IgD-negative memory B cell (primary cell): ENCODE results near the gene KDF1. TPM values are rescaled to one million over a fixed set of nuclear protein-coding genes. Genes with fewer than 3 reads are reported as not detected.
"Not testable (repeated sequence)": the region's sequence is repeated elsewhere in the genome, so short reads cannot be mapped to it uniquely, and the experiment has no call there.

ENCODE experiments used
- H3K27ac Mint-ChIP-seq, 3 donors: one replicate each; pipeline ENCODE4 v1.8.0; 2020 to 2022; ENCODE audit warnings: mild to moderate bottlenecking in 3 of 3, mixed read lengths in 3 of 3, moderate library complexity in 1 of 3
- H3K27me3 Mint-ChIP-seq: one replicate; pipeline ENCODE4 v1.8.0; 2021; ENCODE audit warnings: mixed read lengths
- H3K36me3 Mint-ChIP-seq: one replicate; pipeline ENCODE4 v1.8.0; 2020; ENCODE audit warnings: mild to moderate bottlenecking, mixed read lengths
- H3K4me1 Mint-ChIP-seq, 3 donors: one replicate each; pipeline ENCODE4 v1.8.0; 2020 to 2022; ENCODE audit warnings: mixed read lengths in 3 of 3, mild to moderate bottlenecking in 1 of 3
- H3K4me3 Mint-ChIP-seq, 4 donors: one replicate each; pipeline ENCODE4 v1.8.0; 2020 to 2022; ENCODE audit warnings: mild to moderate bottlenecking in 4 of 4, mixed read lengths in 4 of 4, moderate library complexity in 3 of 4
- H3K9me3 Mint-ChIP-seq, 3 donors: one replicate each; pipeline ENCODE4 v1.8.0; 2020 to 2021; ENCODE audit warnings: mixed read lengths in 3 of 3, mild to moderate bottlenecking in 1 of 3
- polyA plus RNA-seq: library from polyadenylated mRNA; unstranded; fragments of 300-500 nt; fragmentation: Illumina TruSeq; gene quantifications from one replicate; pipeline ENCODE4 v1.2.3, GENCODE V29; 2021

Gene KDF1
- polyA plus RNA-seq, 1 donor from 2014 or later: 2.9 TPM

DNA sequence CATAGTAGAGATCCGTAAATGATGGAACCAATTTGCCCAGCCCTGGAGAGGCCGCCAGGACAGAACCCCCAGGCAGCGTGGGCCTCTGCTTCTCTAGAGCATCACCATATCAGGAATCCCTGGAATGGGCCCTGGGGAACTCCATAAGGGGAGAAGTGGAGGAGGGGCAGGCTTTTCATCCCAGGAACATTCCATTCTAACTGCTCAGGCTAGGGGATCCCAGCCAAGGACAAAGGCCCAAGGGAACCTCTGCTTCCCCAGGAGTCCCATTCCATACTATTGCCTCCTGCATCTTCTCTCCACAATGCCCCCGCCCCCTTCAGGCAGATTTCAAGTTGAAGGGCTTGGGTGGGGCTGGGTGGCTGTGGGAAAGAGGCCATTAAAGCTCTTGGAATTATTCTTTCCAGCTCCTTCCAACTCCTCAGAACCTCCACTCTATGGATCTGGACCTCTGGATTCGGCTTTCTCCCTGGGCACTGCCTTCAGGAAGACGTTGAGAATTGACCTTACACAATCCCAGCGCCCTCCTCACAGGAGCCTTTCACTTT lies 39.2 kb upstream of the KDF1 start:
- Mint-ChIP-seq H3K4me1 (peaks cover 16 to 28% (median 17%) of the 10 kb centered on the region in 3 donors), H3K4me3 (no peak overlapping the region), H3K27me3 (peaks cover 14% of the 10 kb centered on the region), H3K36me3 (no peaks in the 10 kb centered on the region), H3K27ac (no peak overlapping the region), H3K9me3 (no peaks in the 10 kb centered on the region)

- no peaks in the 10 kb centered on the region for H3K36me3 Mint-ChIP-seq
- H3K4me3 Mint-ChIP-seq: no peak overlapping the region
- no peak overlapping the region for H3K27ac Mint-ChIP-seq
- H3K4me1 Mint-ChIP-seq: peaks cover 16 to 28% (median 17%) of the 10 kb centered on the region in 3 donors
- no peaks in the 10 kb centered on the region for H3K9me3 Mint-ChIP-seq
- peaks cover 16% of the 10 kb centered on the region for H3K27me3 Mint-ChIP-seq
Measured at GRCh38 chr1:26998429-26999300, 38.4 kb upstream of the KDF1 start.

GRCh38 chr1:26996665-26997064 lies 36.4 kb upstream of the KDF1 start:
- H3K27ac Mint-ChIP-seq: no peak overlapping the region
- no peaks in the 10 kb centered on the region for H3K9me3 Mint-ChIP-seq
- no peaks in the 10 kb centered on the region for H3K36me3 Mint-ChIP-seq
- H3K4me3 Mint-ChIP-seq: no peak overlapping the region
- peaks cover 25% of the 10 kb centered on the region for H3K27me3 Mint-ChIP-seq
- H3K4me1 Mint-ChIP-seq: peaks cover 6 to 22% (median 11%) of the 10 kb centered on the region in 3 donors

GRCh38 chr1:26996024-26996423 lies 35.8 kb upstream of the KDF1 start:
- Mint-ChIP-seq H3K4me1 (peaks cover 4 to 20% (median 9%) of the 10 kb centered on the region in 3 donors), H3K27me3 (peaks cover 29% of the 10 kb centered on the region), H3K36me3 (peaks cover 2% of the 10 kb centered on the region), H3K4me3 (peak overlapping the region in 1 of 4 donors; percentile 77), H3K27ac (no peak overlapping the region), H3K9me3 (no peaks in the 10 kb centered on the region)

- peaks cover 4 to 14% (median 9%) of the 10 kb centered on the region in 3 donors for H3K4me1 Mint-ChIP-seq
- peaks cover 2% of the 10 kb centered on the region for H3K36me3 Mint-ChIP-seq
- H3K9me3 Mint-ChIP-seq: no peaks in the 10 kb centered on the region
- no peak overlapping the region for H3K27ac Mint-ChIP-seq
- H3K4me3 Mint-ChIP-seq: peak overlapping the region; percentile 77 to 95 (median 85)
- H3K27me3 Mint-ChIP-seq: peaks cover 29% of the 10 kb centered on the region
Measured at GRCh38 chr1:26994787-26995517, 34.7 kb upstream of the KDF1 start.

- H3K4me3 Mint-ChIP-seq: peak overlapping the region; percentile 77 to 95 (median 85)
- H3K36me3 Mint-ChIP-seq: peaks cover 2% of the 10 kb centered on the region
- H3K27me3 Mint-ChIP-seq: peaks cover 29% of the 10 kb centered on the region
- peaks cover 4 to 14% (median 9%) of the 10 kb centered on the region in 3 donors for H3K4me1 Mint-ChIP-seq
- H3K27ac Mint-ChIP-seq: no peak overlapping the region
- no peaks in the 10 kb centered on the region for H3K9me3 Mint-ChIP-seq
Measured at GRCh38 chr1:26994020-26994786, 33.9 kb upstream of the KDF1 start.

- Mint-ChIP-seq H3K4me3 (peak within 1 kb of the TSS; percentile 77 to 95 (median 85)), H3K36me3 (peaks cover 2% of the 10 kb centered on the region), H3K27me3 (peaks cover 29% of the 10 kb centered on the region), H3K9me3 (no peaks in the 10 kb centered on the region), H3K4me1 (peaks cover 4 to 14% (median 9%) of the 10 kb centered on the region in 3 donors), H3K27ac (peak within 1 kb of the TSS in 1 of 3 donors; percentile 10)
Measured at GRCh38 chr1:26993237-26994019, 33.2 kb upstream of the KDF1 start, which contains the start of gene TRNP1. Gene TRNP1, plus strand, starts transcription at chr1:26993692. Its CDS starts 95 bp downstream, at chr1:26993787.

GRCh38 chr1:26991310-26992116 lies 31.2 kb upstream of the KDF1 start:
- Mint-ChIP-seq H3K9me3 (no peaks in the 10 kb centered on the region), H3K27me3 (peaks cover 29% of the 10 kb centered on the region), H3K27ac (no peak overlapping the region), H3K4me1 (peaks cover 0 to 6% (median 5%) of the 10 kb centered on the region in 3 donors), H3K4me3 (peak overlapping the region in 2 of 4 donors; percentile 17 to 71), H3K36me3 (peaks cover 2% of the 10 kb centered on the region)

- not testable (repeated sequence) for H3K4me1 Mint-ChIP-seq, H3K36me3 Mint-ChIP-seq, H3K27ac Mint-ChIP-seq, H3K9me3 Mint-ChIP-seq, H3K4me3 Mint-ChIP-seq
- peaks cover 22% of the 10 kb centered on the region for H3K27me3 Mint-ChIP-seq
Measured at GRCh38 chr1:26989403-26990109, 29.3 kb upstream of the KDF1 start.

GRCh38 chr1:26986658-26987057 lies 26.4 kb upstream of the KDF1 start:
- Mint-ChIP-seq H3K4me3 (no peak overlapping the region), H3K27me3 (peaks cover 13% of the 10 kb centered on the region), H3K27ac (peak overlapping the region in 1 of 3 donors; percentile 59)

DNA sequence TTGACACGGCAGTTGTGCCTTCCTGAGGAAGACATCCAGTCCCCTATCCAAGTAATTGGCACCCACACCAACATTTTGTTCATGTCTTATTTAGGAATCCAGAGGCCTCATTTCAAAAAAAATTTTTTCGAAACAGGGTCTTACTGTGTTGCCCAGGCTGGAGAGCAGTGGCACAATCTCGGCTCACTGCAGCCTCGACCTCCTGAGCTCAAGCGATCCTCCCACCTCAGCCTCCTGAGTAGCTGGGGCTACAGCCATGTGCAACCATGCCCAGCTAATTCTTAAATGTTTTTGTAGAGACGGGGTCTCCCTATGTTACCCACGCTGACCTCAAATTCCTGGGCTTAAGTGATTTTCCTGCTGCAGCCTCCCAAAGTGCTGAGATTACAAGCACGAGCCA lies 24.0 kb upstream of the KDF1 start:
- no peaks in the 10 kb centered on the region for H3K9me3 Mint-ChIP-seq
- peaks cover 18% of the 10 kb centered on the region for H3K27me3 Mint-ChIP-seq
- no peak overlapping the region for H3K27ac Mint-ChIP-seq
- no peaks in the 10 kb centered on the region for H3K4me1 Mint-ChIP-seq
- no peak overlapping the region for H3K4me3 Mint-ChIP-seq
- no peaks in the 10 kb centered on the region for H3K36me3 Mint-ChIP-seq

More at GRCh38 chr1:26986658-26987057, 26.4 kb upstream of the KDF1 start:
- H3K36me3 Mint-ChIP-seq: peaks cover 2% of the 10 kb centered on the region
- no peaks in the 10 kb centered on the region for H3K9me3 Mint-ChIP-seq
- H3K4me1 Mint-ChIP-seq: no peaks in the 10 kb centered on the region

GRCh38 chr1:26983863-26984262 lies 23.6 kb upstream of the KDF1 start:
- H3K36me3 Mint-ChIP-seq: no peaks in the 10 kb centered on the region
- no peaks in the 10 kb centered on the region for H3K9me3 Mint-ChIP-seq
- H3K4me1 Mint-ChIP-seq: no peaks in the 10 kb centered on the region
- H3K4me3 Mint-ChIP-seq: peak overlapping the region in 1 of 4 donors; percentile 12
- peaks cover 18% of the 10 kb centered on the region for H3K27me3 Mint-ChIP-seq
- no peak overlapping the region for H3K27ac Mint-ChIP-seq
